H1 (cell line): Measurements from ENCODE around the gene LRP5. TPM values are rescaled to one million over a fixed set of nuclear protein-coding genes. Genes with fewer than 3 reads are reported as not detected.

Experiments
- CTCF ChIA-PET: fragments of 300-600 bp; sonication (Branson Sonifier 250); formaldehyde crosslinking; loops from one replicate; lab custom pipeline; 2021; ENCODE audit not compliant: partially characterized antibody; lab: Charles Lee
- POLR2A ChIA-PET: fragments of 300-600 bp; sonication (Branson Sonifier 250); formaldehyde crosslinking; loops from one replicate; lab custom pipeline; 2021; ENCODE audit warnings: inconsistent platforms; ENCODE audit not compliant: partially characterized antibody; lab: Charles Lee
- DNase-seq, 2 experiments: peaks; one replicate each; pipeline versions ENCODE4 v3.0.0 to v3.0.0-alpha.2; 2010 to 2022; ENCODE audit warnings: low spot score in 2 of 2, low read depth in 1 of 2, mixed read lengths in 1 of 2
- FAIRE-seq: peaks from 2 replicates; lab custom pipeline; 2011; peaks lifted over from hg19 to GRCh38; lab: Jason Lieb, UNC
- H2AFZ ChIP-seq: 2 replicates; pipeline ENCODE4 v1.8.1; 2012; ENCODE audit warnings: low read length, inconsistent platforms
- H2AK5ac ChIP-seq: 2 replicates; pipeline ENCODE4 v1.6.1; 2013; ENCODE audit warnings: low read depth, low read length
- H2BK120ac ChIP-seq: replicated peaks from 2 replicates; pipeline ENCODE3; 2013; ENCODE audit warnings: low read depth, low read length, inconsistent platforms
- H2BK12ac ChIP-seq: 2 replicates; pipeline ENCODE4 v1.6.1; 2013; ENCODE audit warnings: low read depth, low read length
- H2BK15ac ChIP-seq: 2 replicates; pipeline ENCODE4 v1.6.1; 2013; ENCODE audit warnings: low read length
- H2BK20ac ChIP-seq: 2 replicates; pipeline ENCODE4 v1.6.1; 2013; ENCODE audit warnings: low read length
- H2BK5ac ChIP-seq: 2 replicates; pipeline ENCODE4 v1.6.1; 2013; ENCODE audit warnings: low read depth, low read length
- H3K14ac ChIP-seq: 2 replicates; pipeline ENCODE4 v1.6.1; 2013; ENCODE audit warnings: inconsistent platforms; ENCODE audit not compliant: insufficient read length
- H3K18ac ChIP-seq: 2 replicates; pipeline ENCODE4 v1.6.1; 2013; ENCODE audit warnings: low read length; ENCODE audit errors: extremely low read depth
- H3K23ac ChIP-seq: 2 replicates; pipeline ENCODE4 v1.6.1; 2013; ENCODE audit warnings: inconsistent platforms; ENCODE audit not compliant: insufficient read length
- H3K23me2 ChIP-seq: 2 replicates; pipeline ENCODE4 v1.6.1; 2013; ENCODE audit warnings: low read depth, low read length
- H3K27ac ChIP-seq: 2 replicates; pipeline ENCODE4 v1.6.1; 2011; ENCODE audit warnings: low read depth, low read length, inconsistent platforms
- H3K27me3 ChIP-seq, 4 experiments: replicated peaks in 1 of 4; 1 replicate in 1 of 4; 2 replicates in 3 of 4; pipeline versions ENCODE4 v1.6.1 to v1.8.1; 2011 to 2013; ENCODE audit warnings: low read length in 3 of 4, mild to moderate bottlenecking in 3 of 4, inconsistent platforms in 2 of 4, mixed read lengths in 2 of 4, moderate library complexity in 1 of 4; ENCODE audit not compliant: control insufficient read depth in 3 of 4, insufficient read depth in 3 of 4; ENCODE audit errors: extremely low read depth in 1 of 4
- H3K36me3 ChIP-seq, 4 experiments: 2 replicates each; pipeline versions ENCODE4 v1.6.1 to v1.8.1; 2011 to 2013; ENCODE audit warnings: mild to moderate bottlenecking in 4 of 4, low read length in 3 of 4, moderate library complexity in 2 of 4, control low read depth in 1 of 4, inconsistent platforms in 1 of 4; ENCODE audit not compliant: insufficient read depth in 4 of 4, control insufficient read depth in 2 of 4
- H3K4ac ChIP-seq: replicated peaks from 2 replicates; pipeline ENCODE3; 2013; ENCODE audit warnings: low read length, low read depth, mixed read lengths, inconsistent platforms; ENCODE audit not compliant: insufficient read length
- H3K4me1 ChIP-seq, 4 experiments: replicated peaks in 1 of 4; 1 replicate in 1 of 4; 2 replicates in 3 of 4; pipeline versions ENCODE4 v1.6.1 to v1.8.1; 2011 to 2013; ENCODE audit warnings: low read length in 3 of 4, inconsistent platforms in 2 of 4, mixed read lengths in 1 of 4; ENCODE audit not compliant: insufficient read depth in 4 of 4, control insufficient read depth in 3 of 4
- H3K4me2 ChIP-seq, 2 experiments: 2 replicates each; pipeline versions ENCODE4 v1.6.1 to v1.8.1; 2011 to 2013; ENCODE audit warnings: low read depth in 2 of 2, low read length in 2 of 2, control low read depth in 1 of 2, inconsistent platforms in 1 of 2, mild to moderate bottlenecking in 1 of 2; ENCODE audit not compliant: insufficient read depth in 1 of 2
- H3K4me3 ChIP-seq, 4 experiments: fragments of 200-600, 300-600 bp in 1 of 4; sonication (generic), shearing (Covaris generic), sonication (Bioruptor Twin) in 1 of 4; 2 replicates each; pipeline versions ENCODE4 v1.5.1 to v1.8.1; 2011 to 2016; ENCODE audit warnings: low read length in 4 of 4, low read depth in 3 of 4, control low read depth in 2 of 4, inconsistent platforms in 2 of 4, mild to moderate bottlenecking in 2 of 4, mixed read lengths in 1 of 4, moderate library complexity in 1 of 4; ENCODE audit not compliant: insufficient read depth in 2 of 4; ENCODE audit errors: extremely low read depth in 1 of 4
- H3K56ac ChIP-seq: replicated peaks from 2 replicates; pipeline ENCODE3; 2013; ENCODE audit warnings: low read depth, mild to moderate bottlenecking, mixed read lengths, low read length, inconsistent platforms; ENCODE audit not compliant: insufficient read length
- H3K79me1 ChIP-seq: 2 replicates; pipeline ENCODE4 v1.6.1; 2013; ENCODE audit warnings: low read depth, low read length, control low read depth
- H3K79me2 ChIP-seq, 2 experiments: 2 replicates each; pipeline versions ENCODE4 v1.6.1 to v1.8.1; 2012 to 2013; ENCODE audit warnings: low read length in 2 of 2, mild to moderate bottlenecking in 2 of 2, inconsistent platforms in 1 of 2; ENCODE audit not compliant: insufficient read depth in 2 of 2, control insufficient read depth in 1 of 2
- H3K9ac ChIP-seq, 4 experiments: replicated peaks in 1 of 4; 1 replicate in 1 of 4; 2 replicates in 3 of 4; pipeline versions ENCODE4 v1.6.1 to v1.8.1; 2011 to 2013; ENCODE audit warnings: low read depth in 3 of 4, low read length in 3 of 4, control low read depth in 2 of 4, mild to moderate bottlenecking in 2 of 4, moderate library complexity in 2 of 4, inconsistent platforms in 1 of 4; ENCODE audit errors: extremely low read depth in 1 of 4
- H3K9me3 ChIP-seq, 2 experiments: 2 replicates each; pipeline versions ENCODE4 v1.6.1 to v1.8.1; 2012 to 2013; ENCODE audit warnings: mild to moderate bottlenecking in 2 of 2, moderate library complexity in 2 of 2, control low read depth in 1 of 2, inconsistent platforms in 1 of 2, low read depth in 1 of 2, low read length in 1 of 2, mixed read lengths in 1 of 2; ENCODE audit not compliant: insufficient read depth in 2 of 2
- H4K20me1 ChIP-seq, 2 experiments: replicated peaks in 1 of 2; 2 replicates each; pipeline versions ENCODE3 to v1.8.1; 2011 to 2013; ENCODE audit warnings: inconsistent platforms in 2 of 2, low read length in 2 of 2, mild to moderate bottlenecking in 1 of 2; ENCODE audit not compliant: insufficient read depth in 2 of 2, control insufficient read depth in 1 of 2
- H4K5ac ChIP-seq: 2 replicates; pipeline ENCODE4 v1.6.1; 2013; ENCODE audit warnings: low read length, low read depth, mixed read lengths, inconsistent platforms; ENCODE audit not compliant: insufficient read length
- H4K8ac ChIP-seq: 2 replicates; pipeline ENCODE4 v1.8.0; 2013; ENCODE audit warnings: mild to moderate bottlenecking, moderate library complexity, low read length, inconsistent platforms; ENCODE audit not compliant: insufficient read depth; ENCODE audit errors: extremely low read depth
- H4K91ac ChIP-seq: replicated peaks from 2 replicates; pipeline ENCODE3; 2013; ENCODE audit warnings: low read length, mixed read lengths, inconsistent platforms; ENCODE audit not compliant: insufficient read length
- CHD2 ChIP-seq: IDR thresholded peaks from 2 replicates; pipeline ENCODE4 v1.6.1; 2012; ENCODE audit warnings: low read length, improper control_type of control experiment
- E2F6 ChIP-seq: IDR thresholded peaks from 2 replicates; pipeline ENCODE4 v1.6.1; 2012; ENCODE audit warnings: inconsistent platforms
- NANOG ChIP-seq: IDR thresholded peaks from 2 replicates; pipeline ENCODE4 v1.6.1; 2011; ENCODE audit warnings: low read length, low read depth, mild to moderate bottlenecking, inconsistent platforms; ENCODE audit not compliant: insufficient read depth, poor library complexity, severe bottlenecking
- PHF8 ChIP-seq: fragments of 200-600 bp; sonication (generic); conservative IDR thresholded peaks from 2 replicates; pipeline ENCODE4 v1.7.1; 2012; ENCODE audit warnings: low read depth, mild to moderate bottlenecking, inconsistent platforms, low read length, moderate library complexity
- RAD21 ChIP-seq, 2 experiments: IDR thresholded peaks in 1 of 2; conservative IDR thresholded peaks in 1 of 2; 2 replicates each; pipeline ENCODE4 v1.6.1; 2011; ENCODE audit warnings: low read depth in 2 of 2, low read length in 2 of 2, improper control_type of control experiment in 1 of 2, inconsistent platforms in 1 of 2, mild to moderate bottlenecking in 1 of 2, moderate library complexity in 1 of 2
- SAP30 ChIP-seq: fragments of 300-600 bp; sonication (generic); IDR thresholded peaks from 2 replicates; pipeline ENCODE4 v1.7.1; 2012; ENCODE audit warnings: low read length, moderate library complexity, mild to moderate bottlenecking, inconsistent platforms; ENCODE audit not compliant: insufficient read depth, insufficient replicate concordance
- SIRT6 ChIP-seq: IDR thresholded peaks from one replicate; pipeline ENCODE4 v1.7.1; 2012; ENCODE audit warnings: low read length, inconsistent platforms
- SIX5 ChIP-seq: IDR thresholded peaks from 2 replicates; pipeline ENCODE4 v1.6.1; 2011; ENCODE audit warnings: mild to moderate bottlenecking, low read depth, low read length
- SP2 ChIP-seq: IDR thresholded peaks from 2 replicates; pipeline ENCODE4 v1.6.1; 2012; ENCODE audit warnings: mild to moderate bottlenecking, low read length, inconsistent platforms
- TBP ChIP-seq: IDR thresholded peaks from 2 replicates; pipeline ENCODE4 v1.6.1; 2011; ENCODE audit warnings: low read depth, low read length, improper control_type of control experiment
- ZNF274 ChIP-seq: IDR thresholded peaks from 2 replicates; pipeline ENCODE4 v1.7.0; 2012; ENCODE audit warnings: low read length, borderline replicate concordance; ENCODE audit errors: extremely low read depth
- WGBS, 2 experiments: shearing (Covaris generic) in 1 of 2; methylation state at CpG; one replicate each; pipeline versions ENCODE4 v1.1.6 to v1.1.7; 2013 to 2015; ENCODE audit warnings: low lambda C conversion rate in 2 of 2, mixed read lengths in 2 of 2, inconsistent platforms in 1 of 2, low coverage in 1 of 2, missing lambda C conversion rate in 1 of 2; ENCODE audit not compliant: insufficient replicate concordance in 2 of 2, insufficient coverage in 1 of 2, insufficient read length in 1 of 2; ENCODE audit errors: extremely low coverage in 1 of 2, missing lambda C conversion rate in 1 of 2; 5-methylcytosine and 5-hydroxymethylcytosine counted together
- polyA plus RNA-seq, 7 experiments: library from polyadenylated mRNA; depleted of rRNA in 3 of 7; stranded (reverse) in 5 of 7; unstranded in 2 of 7; fragments of >200 nt in 5 of 7; fragments of 200-250 nt in 2 of 7; gene quantifications; 1 replicate in 5 of 7; 2 replicates in 1 of 7; 4 replicates in 1 of 7; pipeline versions ENCODE4 v1.2.1 to v1.2.3, GENCODE V29; 2011 to 2013; ENCODE audit warnings: missing spikeins in 2 of 7, mixed read lengths in 2 of 7
- total RNA-seq: library from RNA; stranded (reverse); fragmentation: NEBNext Ultra II Directional; extraction: Animal tissue kit (Norgen Biotek cat#: 25700); gene quantifications from 2 replicates; pipeline ENCODE4 v1.2.1, GENCODE V29; 2021

LRP5 gene
- total and polyA plus RNA-seq, 2 of the 8 experiments (the other 6 are each of a cell fraction or from before 2014, with no cell fraction given) = 19.0 to 38.9 TPM

DNA sequence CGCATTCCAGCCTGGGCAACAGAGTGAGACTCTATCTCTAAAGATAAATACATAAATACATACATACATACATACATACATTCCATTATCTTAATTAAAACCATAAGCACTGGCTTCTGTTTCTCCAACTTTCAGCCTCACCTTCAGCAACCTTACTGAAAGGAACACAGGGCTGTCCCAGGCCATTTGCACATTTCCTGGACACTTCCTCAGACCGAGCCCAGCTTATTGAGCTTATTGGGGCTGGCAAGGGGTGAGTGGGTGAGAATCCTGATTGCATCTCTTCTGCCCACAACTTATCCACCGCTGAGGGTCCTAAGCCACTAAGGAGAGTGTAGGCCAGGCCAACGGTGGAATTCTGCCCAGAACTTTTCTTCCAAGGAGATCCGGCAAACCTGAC lies 16.5 kb upstream of the LRP5 start:
- Histone ChIP-seq H3K56ac (no peak overlapping the region), H3K4me1 (peaks cover 0 to 2% (median 0%) of the 10 kb centered on the region in 4 experiments; a peak in 2 of 7 replicates), H3K18ac (no peak overlapping the region), H3K9ac (no peak overlapping the region), H2BK12ac (no peak overlapping the region), H3K27ac (no peak overlapping the region), H2BK15ac (no peak overlapping the region), H3K36me3 (no peaks in the 10 kb centered on the region), H3K23me2 (no peaks in the 10 kb centered on the region)
- CTCF ChIA-PET = interaction anchor here (0.9 to 6.6 kb wide), 15 partner anchors 8 to 110 kb away, joined by 3 to 141 read pairs (median 17); partner anchors contain the start of gene C11orf24
- TF ChIP-seq CHD2 (no peak), SP2 (no peak), PHF8 (no peak), RAD21 (IDR thresholded peaks at IDR 0.05 in 1 of 2, conservative IDR thresholded peaks at IDR 0.05 in 1 of 2; ENCODE audit: low read depth in 2 of 2, low read length in 2 of 2) (no peak), SIX5 (no peak), E2F6 (no peak), TBP (no peak), ZNF274 (no peak), SIRT6 (no peak), NANOG (no peak), SAP30 (no peak)
- TF ChIP-seq, all 59 proteins: peak for 0
- Histone ChIP-seq H3K14ac (no peak overlapping the region), H4K8ac (no peak overlapping the region; the same call in 1 of the 2 replicates), H2BK20ac (no peak overlapping the region), H2AK5ac (no peak overlapping the region), H3K27me3 (no peaks in the 10 kb centered on the region; a peak in 2 of 7 replicates), H4K5ac (no peak overlapping the region), H3K4ac (no peak overlapping the region), H3K4me3 (no peak overlapping the region), H3K79me1 (no peaks in the 10 kb centered on the region), H3K23ac (no peak overlapping the region), H3K79me2 (no peaks in the 10 kb centered on the region), H4K20me1 (no peaks in the 10 kb centered on the region), H2BK120ac (no peak overlapping the region), H2AFZ (no peak overlapping the region), H3K4me2 (no peak overlapping the region), H3K9me3 (no peaks in the 10 kb centered on the region), H2BK5ac (no peak overlapping the region), H4K91ac (no peak overlapping the region)
- POLR2A ChIA-PET = interaction anchor here (1.0 to 1.5 kb wide), 4 partner anchors 15 to 81 kb away, joined by 3 to 4 read pairs (median 3); partner anchors contain the start of gene C11orf24
- FAIRE-seq (no peak), DNase-seq (no peak)
- WGBS, 2 experiments = 95% methylated on average over 5 of the region's 5 CpGs; no CpG with 5 or more reads in 1 of the 2 experiments
